ENCODE results near the gene MIS18A. TPM values are rescaled to one million over a fixed set of nuclear protein-coding genes. Genes with fewer than 3 reads are reported as not detected.

MIS18A gene
- polyA plus RNA-seq, 3 donors = 22.5 to 24.5 (median 22.9) TPM

Other genes starting within 250 kb of the MIS18A start
- gene MRAP, start 19.8 kb upstream of the MIS18A start, polyA plus RNA-seq (ENCODE audit: insufficient read length in 3 of 3) = not detected
- gene URB1, start 114.0 kb upstream of the MIS18A start, polyA plus RNA-seq (ENCODE audit: insufficient read length in 3 of 3) = 10 to 100 TPM; 11.8 to 15.3 (median 15.1) TPM
- 1 to 10 TPM; 2.9 to 4.2 (median 3.2) TPM for gene EVA1C, start 133.7 kb upstream of the MIS18A start, polyA plus RNA-seq (ENCODE audit: insufficient read length in 3 of 3)

All from renal pelvis (tissue), 3 donors.